ENCODE data around the gene CYP2W1.

Gene CYP2W1

DNA sequence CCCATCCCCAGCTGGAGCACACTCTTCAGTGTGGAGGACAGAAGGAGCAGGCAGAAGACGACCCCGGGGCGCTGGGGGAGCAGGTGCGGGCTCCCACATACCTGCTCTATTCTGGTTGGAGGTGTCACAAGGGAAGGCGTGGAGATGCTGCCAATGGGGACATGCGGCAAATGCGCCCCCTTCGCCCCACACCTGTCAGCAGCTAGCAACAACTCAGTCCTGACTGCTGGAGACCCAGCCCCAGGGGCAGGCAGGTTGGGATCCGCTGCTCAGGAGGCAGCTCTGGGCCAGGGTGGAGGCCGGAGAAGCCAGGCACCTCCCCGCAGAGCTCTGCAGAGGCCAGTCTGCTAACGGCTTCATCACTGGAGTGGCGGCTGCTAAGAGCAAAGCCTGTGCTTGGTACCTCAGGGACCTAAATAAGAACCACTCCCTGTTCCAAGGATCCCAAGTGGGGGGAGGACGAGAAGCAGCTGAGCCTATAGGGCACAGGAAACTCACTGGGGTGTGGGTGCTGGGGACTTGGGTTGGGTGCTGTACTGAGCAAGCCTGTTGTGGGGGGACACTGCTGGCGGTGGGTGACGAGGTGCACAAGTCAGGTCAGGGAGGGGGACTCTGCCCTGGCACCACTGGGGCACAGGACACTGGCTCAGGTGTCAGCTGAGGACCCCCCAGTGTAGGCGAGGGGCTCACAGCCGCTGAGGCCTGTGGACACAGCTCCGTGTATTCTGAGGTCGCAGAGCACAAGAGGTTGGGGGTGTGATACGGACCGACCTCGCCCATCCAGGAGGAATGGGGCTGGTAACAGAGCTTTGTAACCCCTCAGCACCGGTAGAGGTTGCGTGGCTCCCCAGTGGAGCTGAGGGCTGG is 42.1 kb downstream of the CYP2W1 start:
- Histone ChIP-seq H3K4me1 (ENCODE audit: control insufficient read depth in 1 of 2, insufficient read depth in 2 of 2, low read length in 2 of 2) (peaks cover 4 to 37% of the 10 kb centered on the region in 2 donors), H3K9me3 (ENCODE audit: control insufficient read depth in 1 of 2, low read length in 2 of 2) (no peaks in the 10 kb centered on the region), H3K36me3 (ENCODE audit: control insufficient read depth in 1 of 2, insufficient read depth in 2 of 2, low read length in 2 of 2) (peaks cover 0 to 37% of the 10 kb centered on the region in 2 donors), H3K27me3 (ENCODE audit: low read depth, low read length) (no peaks in the 10 kb centered on the region), H3K27ac (ENCODE audit: low read length) (no peak overlapping the region), H3K4me3 (ENCODE audit: low read depth in 1 of 2, low read length in 2 of 2) (no peak overlapping the region)

DNA sequence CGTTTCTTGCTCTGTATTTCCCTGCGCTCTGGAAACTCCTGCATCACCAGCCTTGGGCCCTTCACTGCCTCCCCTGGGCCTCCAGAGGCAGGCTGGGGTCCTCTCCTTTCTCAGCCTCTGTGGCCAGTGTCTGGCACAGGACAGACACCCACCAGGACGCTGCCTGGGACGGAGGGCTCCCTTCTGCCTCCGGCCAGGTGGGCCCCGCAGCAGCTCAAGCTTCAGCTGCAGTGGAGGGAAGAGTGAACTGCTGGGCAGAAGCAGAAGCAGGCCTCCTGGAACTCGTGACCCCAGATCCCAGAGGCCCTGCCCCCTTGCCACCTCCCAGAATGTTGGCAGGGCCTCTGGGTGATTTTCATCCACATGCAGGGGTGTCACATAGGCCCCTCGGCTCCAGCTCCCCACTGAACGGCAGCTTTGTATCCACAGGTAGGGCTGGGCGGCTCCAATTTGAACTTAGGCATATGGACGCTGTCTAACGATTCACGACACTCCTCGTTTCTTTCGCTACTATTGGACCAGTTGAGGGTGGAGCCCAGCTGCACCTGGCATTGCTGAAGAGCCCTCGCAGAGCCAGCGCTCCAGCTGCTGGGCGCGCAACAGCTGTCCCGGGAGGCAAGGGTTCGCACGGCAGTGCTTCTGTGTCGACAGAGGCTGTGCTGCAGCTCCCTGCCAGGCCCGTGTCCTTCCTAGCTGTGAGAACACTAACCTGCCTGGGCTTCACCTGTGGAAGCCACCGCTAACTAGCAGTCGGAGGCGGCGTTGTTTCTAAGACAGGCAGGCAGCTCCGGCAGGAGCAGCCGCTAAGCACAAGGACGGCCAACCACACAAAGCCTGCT is 43.0 kb downstream of the CYP2W1 start:
- Histone ChIP-seq H3K4me3 (ENCODE audit: low read depth in 1 of 2, low read length in 2 of 2) (no peak overlapping the region), H3K36me3 (ENCODE audit: control insufficient read depth in 1 of 2, insufficient read depth in 2 of 2, low read length in 2 of 2) (peaks cover 0 to 32% of the 10 kb centered on the region in 2 donors), H3K27ac (ENCODE audit: low read length) (no peak overlapping the region), H3K4me1 (ENCODE audit: control insufficient read depth in 1 of 2, insufficient read depth in 2 of 2, low read length in 2 of 2) (peaks cover 4 to 37% of the 10 kb centered on the region in 2 donors), H3K9me3 (ENCODE audit: control insufficient read depth in 1 of 2, low read length in 2 of 2) (no peaks in the 10 kb centered on the region), H3K27me3 (ENCODE audit: low read depth, low read length) (no peaks in the 10 kb centered on the region)

DNA sequence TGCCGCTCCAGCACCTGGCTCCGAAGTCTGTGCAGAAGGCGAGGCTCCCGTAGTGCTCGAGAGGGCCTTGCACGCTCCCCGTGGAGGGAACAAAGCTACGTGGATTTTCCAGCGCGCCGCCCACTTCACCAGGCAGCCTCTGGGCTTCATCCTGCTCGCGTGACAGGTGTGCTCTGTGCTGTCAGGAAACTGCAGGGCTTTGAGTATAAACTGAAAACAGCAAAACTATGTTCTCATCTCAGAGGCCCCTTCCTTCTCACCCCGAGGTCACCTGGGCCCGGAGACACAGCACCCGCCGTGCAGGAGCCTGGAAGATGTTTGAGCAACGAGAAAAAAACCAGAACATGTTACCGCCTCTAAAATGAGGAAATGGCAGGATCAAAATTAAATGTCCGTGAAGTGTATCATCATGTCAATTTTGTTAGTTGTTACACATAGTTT is 43.8 kb downstream of the CYP2W1 start:
- Histone ChIP-seq H3K4me3 (ENCODE audit: low read depth in 1 of 2, low read length in 2 of 2) (peak overlapping the region in 1 of 2 donors; percentile 86), H3K27ac (ENCODE audit: low read length) (no peak overlapping the region), H3K9me3 (ENCODE audit: control insufficient read depth in 1 of 2, low read length in 2 of 2) (no peaks in the 10 kb centered on the region), H3K36me3 (ENCODE audit: control insufficient read depth in 1 of 2, insufficient read depth in 2 of 2, low read length in 2 of 2) (peaks cover 0 to 25% of the 10 kb centered on the region in 2 donors), H3K4me1 (ENCODE audit: control insufficient read depth in 1 of 2, insufficient read depth in 2 of 2, low read length in 2 of 2) (peaks cover 4 to 37% of the 10 kb centered on the region in 2 donors), H3K27me3 (ENCODE audit: low read depth, low read length) (no peaks in the 10 kb centered on the region)

DNA sequence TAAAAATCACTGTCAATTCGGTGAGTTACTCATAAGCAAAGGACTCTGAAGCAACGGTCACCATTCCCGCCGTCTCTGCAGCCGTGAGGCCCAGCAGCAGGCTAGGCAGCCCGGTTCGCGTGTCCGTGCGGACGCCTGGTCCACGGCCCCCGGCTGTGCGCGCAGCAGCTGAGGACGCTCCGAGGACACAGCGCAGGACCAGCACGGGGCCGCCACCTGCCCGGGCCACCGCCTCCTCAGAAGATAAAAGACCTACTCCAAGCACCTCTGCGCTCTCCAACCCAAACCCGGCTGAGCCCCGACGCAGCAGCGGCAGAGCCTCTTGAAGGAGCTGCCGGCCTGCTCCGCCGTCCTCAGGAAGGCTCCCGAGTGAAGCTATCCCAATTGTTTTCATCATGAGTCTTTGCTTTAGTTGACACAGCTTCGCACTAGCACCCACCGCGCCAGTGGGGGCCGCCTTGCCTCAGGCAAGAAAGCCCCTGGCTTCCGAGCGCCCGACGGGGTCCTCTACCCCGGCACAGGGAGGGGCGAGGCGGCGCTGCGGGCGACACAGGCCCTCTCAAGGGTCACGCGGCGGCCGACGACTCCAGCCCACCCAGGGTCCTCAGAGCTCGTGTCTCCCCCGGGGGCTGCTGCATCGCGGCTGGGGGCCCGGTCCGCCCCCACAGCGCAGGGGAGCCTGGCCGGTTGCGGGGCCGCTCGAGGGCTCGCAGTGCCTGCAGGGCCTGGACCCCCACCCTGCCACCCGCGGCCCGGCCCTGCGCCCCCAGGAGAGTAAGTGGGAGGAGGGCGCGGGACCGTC is 44.5 kb downstream of the CYP2W1 start:
- H3K4me1 ChIP-seq (ENCODE audit: control insufficient read depth in 1 of 2, insufficient read depth in 2 of 2, low read length in 2 of 2): peaks cover 4 to 37% of the 10 kb centered on the region in 2 donors
- no peaks in the 10 kb centered on the region for H3K27me3 ChIP-seq (ENCODE audit: low read depth, low read length)
- no peak overlapping the region for H3K27ac ChIP-seq (ENCODE audit: low read length)
- no peaks in the 10 kb centered on the region for H3K9me3 ChIP-seq (ENCODE audit: control insufficient read depth in 1 of 2, low read length in 2 of 2)
- peak overlapping the region; percentile 42 to 86 for H3K4me3 ChIP-seq (ENCODE audit: low read depth in 1 of 2, low read length in 2 of 2)
- peaks cover 0 to 21% of the 10 kb centered on the region in 2 donors for H3K36me3 ChIP-seq (ENCODE audit: control insufficient read depth in 1 of 2, insufficient read depth in 2 of 2, low read length in 2 of 2)

DNA sequence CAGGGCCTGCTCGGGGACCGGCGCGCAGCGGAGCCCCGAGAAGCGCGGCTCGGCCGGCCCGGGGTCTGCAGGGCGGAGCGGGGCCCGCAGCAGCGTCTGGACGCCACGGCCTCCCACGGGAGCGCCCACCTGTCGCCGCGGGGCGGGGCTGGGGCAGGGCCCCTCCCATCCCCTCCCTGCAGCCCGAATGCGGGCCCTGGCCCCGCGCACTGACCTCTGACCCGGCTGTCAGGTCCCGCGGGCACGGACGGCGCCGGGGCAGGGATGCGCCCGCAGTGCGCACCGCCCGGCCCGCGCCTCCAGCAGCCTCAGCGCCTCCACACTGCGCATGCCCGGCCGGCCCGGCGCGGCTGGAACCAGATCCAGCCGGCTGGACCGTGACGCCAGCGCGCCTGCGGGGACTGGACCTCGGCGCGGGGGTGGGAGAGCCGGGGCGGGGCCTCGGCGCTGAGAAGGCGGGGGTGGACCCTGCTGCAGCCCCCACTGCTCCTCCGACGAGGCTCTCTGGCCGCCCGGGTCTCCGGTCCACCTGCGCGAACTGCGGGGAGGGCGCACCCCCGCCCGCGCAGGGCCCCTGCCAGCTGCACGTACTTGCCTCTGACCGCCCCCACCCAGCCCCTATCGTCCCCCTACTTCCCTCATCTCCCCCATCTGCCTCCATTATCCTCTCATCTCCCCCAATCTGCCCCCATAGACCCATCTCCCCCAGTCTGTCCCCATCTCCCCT is 45.2 kb downstream of the CYP2W1 start:
- peaks cover 0 to 18% of the 10 kb centered on the region in 2 donors for H3K36me3 ChIP-seq (ENCODE audit: control insufficient read depth in 1 of 2, insufficient read depth in 2 of 2, low read length in 2 of 2)
- peak overlapping the region; percentile 85 for H3K27ac ChIP-seq (ENCODE audit: low read length)
- no peaks in the 10 kb centered on the region for H3K9me3 ChIP-seq (ENCODE audit: control insufficient read depth in 1 of 2, low read length in 2 of 2)
- peak overlapping the region; percentile 44 to 86 for H3K4me3 ChIP-seq (ENCODE audit: low read depth in 1 of 2, low read length in 2 of 2)
- H3K27me3 ChIP-seq (ENCODE audit: low read depth, low read length): no peaks in the 10 kb centered on the region
- H3K4me1 ChIP-seq (ENCODE audit: control insufficient read depth in 1 of 2, insufficient read depth in 2 of 2, low read length in 2 of 2): peaks cover 4 to 37% of the 10 kb centered on the region in 2 donors

DNA sequence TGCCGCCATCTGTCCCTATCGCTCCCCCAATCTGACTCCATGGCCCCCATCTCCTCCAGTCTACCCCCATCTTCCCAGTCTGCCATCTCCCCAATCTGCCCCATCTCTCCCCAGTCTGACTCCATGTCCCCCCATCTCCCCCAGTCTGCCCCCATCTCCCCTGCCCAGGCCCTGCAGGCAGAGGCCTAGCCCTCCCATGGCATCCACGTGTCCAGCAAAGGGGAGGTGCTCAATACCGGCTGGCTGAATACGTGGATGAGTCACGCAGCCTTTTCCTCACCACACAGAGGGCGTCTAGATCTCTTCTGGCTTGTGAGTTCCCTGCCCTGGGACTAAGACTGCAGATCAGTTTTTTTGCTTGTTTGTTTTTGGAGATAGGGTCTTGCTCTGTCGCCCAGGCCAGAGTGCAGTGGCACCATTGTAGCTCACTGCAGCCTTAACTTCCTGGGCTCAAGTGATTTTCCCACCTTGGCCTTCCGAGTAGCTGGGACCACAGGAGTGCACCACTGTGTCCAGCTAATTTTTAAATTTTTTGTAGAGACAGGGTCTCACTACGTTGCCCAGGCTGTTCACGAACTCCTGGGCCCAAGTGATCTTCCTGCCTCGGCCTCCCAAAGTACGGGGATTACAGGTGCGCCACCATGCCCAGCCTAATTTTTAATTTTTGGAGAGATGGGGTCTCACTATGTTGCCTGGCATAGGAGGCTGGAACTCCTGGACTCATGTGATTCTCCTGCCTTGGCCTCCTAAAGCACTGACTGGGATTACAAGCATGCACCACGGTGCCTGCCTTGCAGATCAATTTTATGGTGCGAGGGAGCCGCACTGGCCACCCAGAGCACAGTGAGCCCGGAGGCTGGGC is 46.0 kb downstream of the CYP2W1 start:
- Histone ChIP-seq H3K4me3 (ENCODE audit: low read depth in 1 of 2, low read length in 2 of 2) (peak overlapping the region; percentile 44 to 86), H3K36me3 (ENCODE audit: control insufficient read depth in 1 of 2, insufficient read depth in 2 of 2, low read length in 2 of 2) (peaks cover 0 to 18% of the 10 kb centered on the region in 2 donors), H3K27me3 (ENCODE audit: low read depth, low read length) (no peaks in the 10 kb centered on the region), H3K9me3 (ENCODE audit: control insufficient read depth in 1 of 2, low read length in 2 of 2) (no peaks in the 10 kb centered on the region), H3K4me1 (ENCODE audit: control insufficient read depth in 1 of 2, insufficient read depth in 2 of 2, low read length in 2 of 2) (peaks cover 4 to 37% of the 10 kb centered on the region in 2 donors), H3K27ac (ENCODE audit: low read length) (peak overlapping the region; percentile 85)

DNA sequence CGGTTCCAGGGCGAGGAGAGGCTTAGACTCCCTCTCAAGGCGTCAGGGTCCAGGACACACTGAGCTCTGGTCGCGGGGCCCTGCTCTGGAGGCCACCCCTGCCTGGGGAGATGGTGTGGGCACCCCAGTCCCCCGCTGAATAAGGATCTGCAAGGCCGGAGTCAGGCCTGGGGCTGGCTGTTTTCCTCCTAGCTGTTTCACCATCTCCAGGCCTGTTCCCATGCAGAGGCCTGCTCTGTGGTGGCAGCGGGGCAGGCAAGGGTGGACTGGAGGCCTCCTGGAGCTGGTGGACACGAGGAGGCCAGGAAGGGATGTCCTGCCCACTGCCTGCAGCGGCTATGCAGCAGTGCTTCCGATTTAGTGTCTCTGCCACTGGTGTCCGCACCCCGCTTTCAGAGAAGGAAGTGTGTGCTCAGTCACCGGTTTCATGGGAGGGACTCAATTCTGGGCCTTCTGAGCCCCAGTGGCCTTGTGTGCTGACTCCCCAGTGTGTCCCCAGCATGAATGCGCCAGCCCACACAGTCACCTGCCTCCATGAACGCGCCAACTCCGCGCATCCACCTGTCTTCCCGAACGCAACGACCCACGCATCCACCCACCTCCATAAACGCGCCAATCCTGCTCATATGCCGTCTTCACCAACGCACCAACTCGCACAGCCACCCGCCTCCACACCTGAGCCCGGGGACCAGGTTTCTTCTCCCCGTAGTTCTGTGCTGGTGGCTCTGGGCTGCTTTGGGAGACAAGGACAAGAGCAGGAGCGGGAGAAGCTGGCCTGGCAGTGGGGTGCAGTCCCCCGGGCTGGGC is 46.9 kb downstream of the CYP2W1 start:
- peaks cover 0 to 16% of the 10 kb centered on the region in 2 donors for H3K36me3 ChIP-seq (ENCODE audit: control insufficient read depth in 1 of 2, insufficient read depth in 2 of 2, low read length in 2 of 2)
- H3K4me1 ChIP-seq (ENCODE audit: control insufficient read depth in 1 of 2, insufficient read depth in 2 of 2, low read length in 2 of 2): peaks cover 4 to 37% of the 10 kb centered on the region in 2 donors
- H3K4me3 ChIP-seq (ENCODE audit: low read depth in 1 of 2, low read length in 2 of 2): no peak overlapping the region
- H3K27ac ChIP-seq (ENCODE audit: low read length): no peak overlapping the region
- H3K27me3 ChIP-seq (ENCODE audit: low read depth, low read length): no peaks in the 10 kb centered on the region
- H3K9me3 ChIP-seq (ENCODE audit: control insufficient read depth in 1 of 2, low read length in 2 of 2): no peaks in the 10 kb centered on the region

DNA sequence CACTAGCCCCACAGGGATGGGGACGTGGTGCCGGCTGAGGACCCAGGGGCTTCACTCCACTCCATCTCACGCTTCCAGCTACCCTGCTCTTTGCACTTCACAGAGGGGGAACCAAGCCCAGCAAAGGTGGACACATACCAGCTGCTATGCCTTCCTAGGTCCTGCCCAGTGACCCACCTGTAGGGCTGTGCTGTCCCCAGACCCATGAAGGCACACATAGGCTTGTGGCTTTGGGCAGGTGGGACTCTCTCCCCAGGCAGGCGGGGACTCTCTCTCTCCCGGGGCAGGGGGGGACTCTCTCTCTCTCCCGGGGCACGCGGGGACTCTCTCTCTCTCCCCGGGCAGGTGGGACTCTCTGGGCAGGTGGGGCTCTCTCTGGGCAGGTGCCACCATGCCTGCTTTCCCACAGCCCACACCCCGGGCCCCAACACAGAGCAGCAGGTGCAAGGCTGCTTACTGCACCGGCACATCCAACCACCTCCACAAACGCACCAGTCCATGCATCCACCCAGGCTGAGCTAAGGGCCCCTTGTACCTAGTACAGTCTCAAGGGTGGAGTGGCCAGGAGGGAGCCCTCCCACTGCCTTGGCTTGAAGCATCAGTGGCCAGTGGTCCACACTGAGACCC is 47.6 kb downstream of the CYP2W1 start:
- Histone ChIP-seq H3K4me3 (ENCODE audit: low read depth in 1 of 2, low read length in 2 of 2) (no peak overlapping the region), H3K27me3 (ENCODE audit: low read depth, low read length) (no peaks in the 10 kb centered on the region), H3K36me3 (ENCODE audit: control insufficient read depth in 1 of 2, insufficient read depth in 2 of 2, low read length in 2 of 2) (peaks cover 0 to 9% of the 10 kb centered on the region in 2 donors), H3K27ac (ENCODE audit: low read length) (no peak overlapping the region), H3K4me1 (ENCODE audit: control insufficient read depth in 1 of 2, insufficient read depth in 2 of 2, low read length in 2 of 2) (peaks cover 4 to 31% of the 10 kb centered on the region in 2 donors), H3K9me3 (ENCODE audit: control insufficient read depth in 1 of 2, low read length in 2 of 2) (no peaks in the 10 kb centered on the region)
